Left lobe of liver (tissue), 2 donors: ENCODE measurements around the gene FAM200B. TPM values are rescaled to one million over a fixed set of nuclear protein-coding genes. Genes with fewer than 3 reads are reported as not detected.
A peak's percentile ranks its signal among the peaks of the same experiment; 100 is the strongest.

ENCODE experiments used
- ATAC-seq: fragments of 200-7000 bp; cut with Tn5 transposase; one replicate; pipeline ENCODE4 v1.9.1; 2020; ENCODE audit warnings: mild to moderate bottlenecking, moderate library complexity
- DNase-seq: peaks from one replicate; pipeline ENCODE4 v3.0.0-alpha.2; 2020; ENCODE audit warnings: low spot score
- total RNA-seq: library from RNA; stranded (reverse); gene quantifications from one replicate; pipeline ENCODE4 v1.2.1, GENCODE V29; 2021
- donor health status: DM: no; HTN: no; CAD: no; lungs with moderate emphysema.
- donor health status: DM: no; HTN: yes; CAD: no.

FAM200B gene
- total RNA-seq: 14.3 TPM

GRCh38 chr4:15681372-15682241, at the start of gene FAM200B:
FAM200B (plus strand) TSS chr4:15681827; CDS start chr4:15686978, 5,151 bp downstream.
- ATAC-seq (peak; percentile 93), DNase-seq (peak; percentile 100)

- ATAC-seq (no peak), DNase-seq (no peak)
Observed at GRCh38 chr4:15636818-15637217, 44.8 kb upstream of the FAM200B start.

GRCh38 chr4:15638418-15638817, 43.2 kb upstream of the FAM200B start:
- no peak for ATAC-seq

DNA sequence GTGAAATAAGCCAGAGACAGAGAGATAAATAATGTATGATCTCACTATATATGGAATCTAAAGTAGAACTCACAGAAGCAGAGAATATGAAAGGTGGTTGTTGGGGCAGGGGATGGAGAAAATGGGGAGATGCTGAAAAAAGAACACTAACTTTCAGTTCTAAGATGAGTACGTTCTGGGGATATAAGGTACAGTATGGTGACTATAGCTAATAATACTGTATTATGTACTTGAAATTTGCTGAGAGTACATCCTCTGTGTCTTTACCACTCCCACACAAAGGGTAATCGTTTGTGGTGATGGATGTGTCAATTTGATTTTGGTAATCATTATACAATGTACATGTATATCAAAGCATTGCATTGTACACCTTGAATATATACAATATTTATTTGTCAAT, 33.0 kb upstream of the FAM200B start:
- no peak for ATAC-seq
- DNase-seq: no peak

More at GRCh38 chr4:15638418-15638817, 43.2 kb upstream of the FAM200B start:
- DNase-seq: no peak

DNA sequence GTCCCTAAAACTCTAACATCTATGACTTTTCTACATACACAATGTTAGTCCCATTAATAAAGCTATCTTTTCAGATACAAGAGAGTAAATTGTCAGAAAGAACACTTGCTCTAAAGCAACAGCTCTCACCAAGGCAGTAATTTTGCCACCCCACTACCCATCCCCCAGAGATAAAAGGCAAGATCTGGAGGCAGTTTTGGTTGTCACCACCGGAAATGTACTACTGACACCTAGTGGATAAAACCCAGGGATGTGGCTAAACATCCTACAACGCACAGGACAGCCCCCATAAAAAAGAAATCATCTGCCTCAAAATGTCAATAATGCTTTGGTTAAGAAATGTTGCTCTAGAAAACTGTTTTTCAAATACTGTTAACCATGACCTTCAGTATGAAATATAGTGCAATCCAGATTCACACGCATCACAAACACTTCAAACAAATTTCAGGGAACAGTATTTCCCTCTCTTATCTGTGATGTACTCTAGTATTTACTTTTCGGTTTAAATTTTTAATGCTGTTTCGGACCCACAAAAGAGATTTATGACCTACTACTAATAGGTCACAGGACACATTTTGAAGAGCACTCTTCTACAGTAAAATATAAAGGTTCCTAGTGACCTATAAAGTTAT, 31.6 kb upstream of the FAM200B start:
- ATAC-seq: peak; percentile 79
- DNase-seq: no peak

DNA sequence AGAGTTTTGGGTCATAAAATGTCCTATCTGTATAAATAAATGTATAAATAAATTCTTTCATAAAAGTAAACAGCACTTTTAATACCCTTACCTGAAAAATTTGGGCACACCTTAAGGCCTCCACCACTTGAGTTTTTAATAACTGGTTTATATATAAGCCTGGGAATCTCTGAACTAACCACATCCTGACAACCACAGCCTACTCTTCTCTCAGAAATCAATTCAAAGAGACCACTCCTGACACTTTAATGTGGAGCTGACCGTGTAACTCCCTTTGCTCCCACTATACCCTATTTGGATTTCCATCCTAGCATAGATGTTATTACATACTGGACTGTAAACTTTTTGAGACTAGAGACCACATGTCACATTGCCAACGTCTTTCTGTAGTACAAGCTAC, 30.0 kb upstream of the FAM200B start:
- no peak for ATAC-seq
- no peak for DNase-seq

DNA sequence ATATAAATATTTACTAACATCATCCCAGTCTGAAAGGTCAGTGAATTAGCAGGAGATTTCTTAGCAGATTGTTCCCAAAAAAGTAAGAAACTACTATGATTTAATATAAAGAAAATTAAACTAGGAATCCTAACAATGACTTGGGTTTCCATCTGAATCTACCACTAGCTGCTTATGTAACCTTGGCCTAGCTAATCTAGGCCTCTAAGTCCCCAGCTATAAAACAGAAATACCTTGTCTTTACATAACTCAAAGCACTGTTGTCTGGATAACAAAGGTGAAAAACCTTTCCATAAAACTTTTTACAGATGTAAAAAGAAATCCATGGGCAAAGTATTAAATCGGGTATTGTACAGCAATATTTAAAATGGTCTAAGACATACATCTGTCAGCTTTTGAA, 29.4 kb upstream of the FAM200B start:
- ATAC-seq: no peak
- no peak for DNase-seq

DNA sequence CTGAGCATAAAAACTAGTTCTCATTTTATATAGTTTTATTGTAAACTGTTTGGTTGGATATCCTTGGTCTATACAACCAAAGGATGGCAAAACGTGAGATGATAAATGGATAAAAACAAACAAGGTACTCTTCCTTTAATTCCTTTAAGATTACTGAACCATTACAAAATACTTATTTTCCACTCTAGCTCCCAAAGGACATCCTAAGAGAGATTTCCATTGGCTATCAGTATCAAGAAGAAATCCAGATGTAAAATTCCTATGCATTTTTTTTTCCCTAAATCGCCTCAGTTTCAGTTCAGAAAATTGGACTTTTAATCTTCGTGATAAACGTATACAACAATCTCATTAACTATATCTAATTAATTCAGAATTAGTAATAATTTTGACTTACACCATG, 28.8 kb upstream of the FAM200B start:
- ATAC-seq (no peak), DNase-seq (no peak)

GRCh38 chr4:15653420-15653819, 28.2 kb upstream of the FAM200B start:
- ATAC-seq (no peak), DNase-seq (no peak)

DNA sequence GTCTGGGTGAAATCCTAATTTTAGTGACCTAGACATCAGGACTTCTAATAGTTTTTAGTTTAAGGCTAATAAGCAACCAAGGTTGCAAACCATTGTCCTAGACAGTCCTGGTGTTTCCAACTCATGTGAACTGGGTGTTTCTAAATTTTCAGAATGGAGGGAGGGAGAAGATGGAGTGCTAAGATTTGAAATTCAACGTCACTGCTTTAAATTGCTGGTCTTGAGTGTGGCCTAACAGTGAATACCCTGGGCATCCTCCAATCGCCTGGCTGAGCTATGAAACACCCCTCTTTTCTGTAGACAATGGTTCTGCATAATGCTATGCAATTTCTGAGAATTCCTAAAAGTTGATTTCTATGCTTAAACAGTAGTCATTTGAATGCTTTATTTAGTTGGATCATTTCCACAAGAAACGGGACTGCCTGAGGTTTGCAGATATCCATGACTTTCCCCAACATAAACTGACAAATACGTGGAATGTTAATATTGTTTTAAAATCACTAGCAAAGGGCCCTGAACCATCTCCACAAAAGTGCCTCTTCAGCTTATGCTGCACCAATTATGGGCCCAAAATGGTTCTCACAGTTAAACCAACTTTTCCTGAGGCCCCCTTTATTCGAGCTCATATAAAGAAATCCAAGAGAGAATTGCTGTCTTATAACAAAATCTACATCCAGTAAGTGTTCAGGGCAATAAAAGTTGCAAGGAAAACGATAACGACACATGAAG, 27.6 kb upstream of the FAM200B start:
- DNase-seq: no peak

DNA sequence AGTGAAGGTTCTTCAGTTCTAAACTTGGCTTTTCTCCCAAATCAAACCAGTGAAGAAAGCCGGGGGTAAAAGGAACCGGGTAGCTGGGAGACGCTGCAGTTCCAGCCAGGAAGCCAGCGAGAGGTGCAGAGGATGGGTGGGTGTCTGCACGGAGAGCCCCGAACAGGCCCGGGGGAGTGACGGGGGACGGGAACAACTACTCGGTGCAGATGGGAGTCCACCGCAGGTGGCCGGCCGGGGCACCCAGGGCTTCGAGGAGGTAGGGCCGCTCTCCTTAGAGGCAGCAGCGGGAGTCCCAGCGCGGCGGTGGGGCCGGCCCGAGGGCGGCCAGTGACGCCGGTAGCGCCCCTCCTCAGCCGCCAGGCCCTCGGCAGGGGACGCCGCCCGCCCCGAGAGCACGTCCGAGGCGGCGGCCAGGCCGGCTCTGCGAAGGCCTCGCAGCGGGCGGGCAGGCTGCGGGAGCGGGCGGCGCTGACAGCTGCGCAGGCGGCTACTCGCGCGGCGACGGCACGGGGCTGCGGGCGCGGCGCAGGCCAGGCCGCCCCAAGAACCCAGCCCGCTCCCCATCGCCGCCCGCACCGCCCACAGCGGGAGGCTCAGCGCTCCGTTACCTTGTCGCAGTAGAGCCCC, 26.9 kb upstream of the FAM200B start:
- ATAC-seq: peak; percentile 43

More for the DNA sequence above, 27.6 kb upstream of the FAM200B start:
- peak; percentile 10 for ATAC-seq

DNA sequence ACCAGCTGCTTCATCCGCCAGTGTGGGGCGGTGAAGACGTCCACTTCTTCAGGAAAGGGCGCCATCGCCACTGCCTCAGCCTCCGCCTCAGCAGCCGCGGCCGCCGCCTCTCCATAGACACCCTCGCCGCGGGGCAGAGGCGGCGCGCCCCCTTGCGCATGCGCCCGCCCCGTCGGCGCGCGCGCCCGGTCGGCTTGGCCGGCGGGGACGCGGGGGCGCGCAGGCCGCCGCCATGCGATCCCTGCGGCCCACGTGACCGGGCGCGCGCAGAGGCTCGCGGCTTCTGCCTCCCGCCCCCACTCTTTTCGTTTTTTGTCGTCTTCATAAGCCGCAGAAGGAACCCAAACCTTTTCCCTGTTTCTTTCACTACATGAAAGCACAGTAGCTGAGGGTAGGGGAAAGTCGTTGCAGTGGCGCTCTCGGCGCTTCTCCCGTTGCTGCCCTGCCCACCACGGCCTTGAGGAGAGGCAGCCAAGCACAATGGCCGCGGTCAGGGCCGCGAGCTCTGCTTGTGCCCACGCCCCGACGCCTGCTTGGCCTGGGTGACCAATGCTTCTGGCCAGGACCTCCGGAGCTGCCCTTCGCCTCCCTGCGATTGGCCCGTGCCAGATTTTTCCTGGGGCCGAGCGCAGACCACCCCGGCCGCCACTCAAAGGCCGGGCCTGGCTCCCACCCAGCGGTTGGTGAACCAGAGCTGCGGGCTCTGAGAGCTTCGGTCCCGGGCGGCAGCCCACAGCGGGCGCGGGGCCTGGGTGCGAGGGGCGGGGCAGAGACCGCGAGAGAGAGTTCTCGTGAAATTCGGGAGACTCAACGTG, 26.2 kb upstream of the FAM200B start, which contains the start of gene FBXL5:
Gene FBXL5 (minus strand): TSS at position 135 of the 815 bp plus-strand sequence. CDS start 70 bp downstream, at position 65.
- DNase-seq (peak; percentile 84), ATAC-seq (peak; percentile 81)

More for the DNA sequence above, 26.9 kb upstream of the FAM200B start:
- DNase-seq: peak; percentile 67

GRCh38 chr4:15656038-15656470, 25.6 kb upstream of the FAM200B start:
- peak; percentile 58 for DNase-seq
- ATAC-seq: peak; percentile 35

DNA sequence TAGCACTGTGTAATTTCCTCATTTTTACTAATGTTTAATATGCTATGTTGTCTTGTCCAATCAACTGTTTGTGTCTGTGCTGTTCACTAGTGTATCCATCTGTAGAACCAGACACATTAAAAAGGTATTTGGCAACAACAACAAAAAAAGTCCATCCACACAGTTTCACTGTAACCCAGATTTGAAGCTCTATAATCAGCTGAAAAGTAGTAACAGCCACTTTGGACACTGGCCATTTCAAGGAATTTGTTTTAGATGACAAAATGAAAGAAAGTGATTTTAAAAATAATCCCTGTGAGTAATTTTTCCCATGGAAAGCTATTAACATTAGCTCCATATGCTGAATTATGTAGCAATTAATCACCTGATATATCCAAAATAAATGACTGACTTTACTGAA, 24.3 kb upstream of the FAM200B start:
- ATAC-seq (no peak), DNase-seq (no peak)

GRCh38 chr4:15658136-15658770, 23.4 kb upstream of the FAM200B start:
- no peak for DNase-seq
- ATAC-seq: no peak

DNA sequence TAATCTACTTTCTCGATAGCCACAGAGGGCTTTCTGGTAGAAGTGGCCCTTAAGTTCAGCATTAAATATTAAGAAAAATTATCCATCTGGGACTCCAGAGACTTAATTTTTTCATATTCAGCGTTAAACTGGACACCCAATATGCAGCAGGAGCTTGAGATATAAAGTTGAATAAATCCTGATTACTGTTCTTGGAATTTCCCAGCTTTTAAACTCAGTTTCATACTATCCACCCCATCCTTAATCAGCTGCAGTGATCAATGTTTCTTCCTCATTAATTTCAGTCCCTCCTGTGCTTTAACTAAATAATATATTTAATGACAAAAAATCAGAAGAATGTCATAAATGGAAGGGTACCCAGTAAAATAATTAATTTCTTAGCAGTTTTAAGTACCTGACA, 22.8 kb upstream of the FAM200B start:
- no peak for DNase-seq
- ATAC-seq: no peak

DNA sequence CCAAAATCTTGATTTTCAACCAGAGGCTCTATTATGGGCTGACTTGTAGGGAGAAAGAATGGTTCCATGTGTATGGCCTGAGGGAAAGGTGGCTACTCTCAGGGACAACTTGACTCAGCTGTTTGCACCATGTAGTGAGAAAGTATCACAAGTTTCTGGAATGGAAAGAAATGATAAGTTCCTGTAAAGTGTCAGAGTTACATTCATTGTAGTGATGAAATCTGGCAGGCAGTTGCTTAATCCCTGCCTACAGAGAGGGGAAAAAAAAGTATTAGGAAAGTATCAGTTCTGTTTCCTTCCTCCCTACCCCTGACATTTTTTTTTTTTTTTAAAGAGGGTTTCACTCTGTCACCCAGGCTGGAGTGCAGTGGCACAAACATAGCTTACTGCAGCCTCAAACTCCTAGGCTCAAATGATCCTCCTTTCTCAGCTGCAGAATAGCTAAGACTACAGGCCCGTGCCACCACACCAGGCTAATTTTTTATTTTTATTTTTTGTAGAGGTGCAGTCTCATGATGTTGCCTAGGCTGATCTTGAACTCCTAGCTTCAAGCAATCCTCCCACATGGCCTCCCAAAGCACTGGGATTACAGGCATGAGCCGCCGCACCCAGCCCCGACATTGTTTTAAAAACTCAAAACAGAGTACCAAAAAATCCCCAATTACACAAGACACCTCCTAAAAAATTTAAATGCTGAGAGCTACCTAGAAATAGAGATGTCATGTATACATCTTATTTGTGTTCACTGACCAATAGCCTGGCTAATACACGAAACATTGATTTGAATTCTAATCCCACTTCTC, 21.7 kb upstream of the FAM200B start:
- DNase-seq (no peak), ATAC-seq (peak; percentile 8)

DNA sequence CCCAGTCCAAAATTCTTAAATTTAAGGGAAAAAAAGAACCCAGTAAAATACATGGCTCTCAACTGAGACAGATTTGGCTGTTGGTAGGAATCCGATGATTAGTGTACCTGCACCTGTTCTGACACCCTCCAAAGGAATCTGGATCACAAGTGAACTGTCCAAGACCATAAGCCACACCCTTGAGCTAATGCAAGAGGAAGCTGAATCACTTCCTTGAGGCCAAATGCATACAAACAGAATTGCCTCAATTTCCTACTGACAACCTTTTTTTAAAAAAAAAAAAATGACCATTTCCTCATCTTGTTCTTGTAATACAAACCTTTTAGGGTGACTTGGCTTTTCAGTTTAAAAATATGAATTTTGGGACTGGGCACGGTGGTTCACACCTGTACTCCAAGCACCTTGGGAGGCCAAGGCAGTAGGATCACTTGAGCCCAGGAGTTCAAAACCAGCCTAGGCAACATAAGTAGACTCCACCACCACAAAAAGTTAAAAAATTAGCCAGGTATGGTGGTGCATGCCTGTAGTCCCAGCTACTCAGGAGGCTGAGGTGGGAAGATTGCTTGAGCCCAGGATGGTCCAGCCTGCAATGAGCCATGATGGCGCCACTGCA, 15.8 kb upstream of the FAM200B start:
- ATAC-seq: peak; percentile 26
- no peak for DNase-seq
